Coronary artery (tissue), 2 donors: Measurements from ENCODE around the gene MARCHF3.

Experiments used
- DNase-seq: peaks from one replicate; pipeline ENCODE4 v3.0.0-alpha.2; 2017; ENCODE audit warnings: low spot score
- H3K27ac ChIP-seq, 2 donors: fragments of 200-600 bp; sonication (generic); one replicate each; pipeline ENCODE4 v1.5.1; 2016 to 2019
- H3K4me3 ChIP-seq: fragments of 200-600 bp; sonication (generic); 2 replicates; pipeline ENCODE4 v1.5.1; 2016; ENCODE audit warnings: mild to moderate bottlenecking, moderate library complexity
- TF ChIP-seq, protein P1 (sequence below): fragments of 200-600 bp; sonication (generic); IDR thresholded peaks from one replicate; pipeline ENCODE4 v1.5.1; 2019; ENCODE audit warnings: antibody characterized with exemption

Gene MARCHF3

DNA sequence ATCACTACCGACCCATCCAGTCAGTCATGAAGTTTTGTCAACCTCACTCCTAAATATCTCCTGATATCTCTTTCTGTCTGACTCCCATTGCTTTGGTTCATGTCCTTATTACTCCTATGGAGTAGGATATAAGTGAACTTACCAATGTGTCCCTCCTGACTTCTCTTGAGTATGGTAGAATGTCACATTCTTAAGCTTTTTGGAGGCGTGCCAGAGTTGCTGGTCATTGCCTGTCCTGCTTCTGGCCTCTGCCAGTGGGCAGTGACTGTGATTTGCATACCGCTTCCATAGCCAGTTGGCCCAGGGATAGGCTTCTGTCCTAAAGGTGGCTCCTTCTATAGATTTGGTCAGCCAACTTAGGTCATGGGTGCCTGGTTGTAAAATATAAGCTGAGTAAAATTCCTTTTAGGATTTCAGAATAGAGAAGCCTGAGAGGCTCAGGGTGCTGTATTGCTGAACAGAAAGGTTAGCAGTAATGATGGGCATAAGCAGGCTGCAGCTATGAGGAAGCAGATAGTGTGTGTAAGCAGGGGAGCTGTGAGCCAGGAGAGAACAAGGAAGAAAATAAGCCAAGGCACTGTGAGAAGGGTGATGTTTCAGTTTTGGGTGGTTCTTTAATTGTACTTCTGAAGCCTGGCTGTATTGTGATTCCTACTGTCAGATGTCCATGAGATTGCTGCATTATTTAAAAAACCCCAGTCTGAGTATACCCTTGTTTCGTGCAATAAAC, 16.1 kb upstream of the MARCHF3 start:
- no peak for DNase-seq
- TF ChIP-seq, protein P1, sequence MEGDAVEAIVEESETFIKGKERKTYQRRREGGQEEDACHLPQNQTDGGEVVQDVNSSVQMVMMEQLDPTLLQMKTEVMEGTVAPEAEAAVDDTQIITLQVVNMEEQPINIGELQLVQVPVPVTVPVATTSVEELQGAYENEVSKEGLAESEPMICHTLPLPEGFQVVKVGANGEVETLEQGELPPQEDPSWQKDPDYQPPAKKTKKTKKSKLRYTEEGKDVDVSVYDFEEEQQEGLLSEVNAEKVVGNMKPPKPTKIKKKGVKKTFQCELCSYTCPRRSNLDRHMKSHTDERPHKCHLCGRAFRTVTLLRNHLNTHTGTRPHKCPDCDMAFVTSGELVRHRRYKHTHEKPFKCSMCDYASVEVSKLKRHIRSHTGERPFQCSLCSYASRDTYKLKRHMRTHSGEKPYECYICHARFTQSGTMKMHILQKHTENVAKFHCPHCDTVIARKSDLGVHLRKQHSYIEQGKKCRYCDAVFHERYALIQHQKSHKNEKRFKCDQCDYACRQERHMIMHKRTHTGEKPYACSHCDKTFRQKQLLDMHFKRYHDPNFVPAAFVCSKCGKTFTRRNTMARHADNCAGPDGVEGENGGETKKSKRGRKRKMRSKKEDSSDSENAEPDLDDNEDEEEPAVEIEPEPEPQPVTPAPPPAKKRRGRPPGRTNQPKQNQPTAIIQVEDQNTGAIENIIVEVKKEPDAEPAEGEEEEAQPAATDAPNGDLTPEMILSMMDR, result no peak
- Histone ChIP-seq H3K4me3 (no peak overlapping the region), H3K27ac (no peak overlapping the region)

DNA sequence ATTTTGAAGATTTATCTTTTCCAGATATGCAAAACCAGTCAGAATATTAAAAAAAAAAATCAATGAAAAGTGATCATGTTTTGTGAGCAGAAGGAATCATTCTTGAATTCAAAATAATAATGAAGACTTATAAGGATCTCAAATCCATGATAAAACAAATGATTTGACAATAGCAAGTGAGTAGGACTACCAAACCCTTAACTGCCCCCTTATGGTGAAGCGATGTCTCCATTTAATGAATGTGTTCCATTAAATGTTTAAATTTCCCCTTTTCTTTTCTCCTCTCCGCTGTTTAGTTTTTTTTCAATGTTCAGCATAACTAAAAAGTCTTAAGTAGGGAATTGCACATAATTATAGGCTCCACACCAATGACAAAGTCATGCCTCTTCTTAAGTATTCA, 12.2 kb upstream of the MARCHF3 start:
- TF ChIP-seq, protein P1, result no peak
- DNase-seq, result no peak
- Histone ChIP-seq H3K27ac (no peak overlapping the region), H3K4me3 (no peak overlapping the region)

DNA sequence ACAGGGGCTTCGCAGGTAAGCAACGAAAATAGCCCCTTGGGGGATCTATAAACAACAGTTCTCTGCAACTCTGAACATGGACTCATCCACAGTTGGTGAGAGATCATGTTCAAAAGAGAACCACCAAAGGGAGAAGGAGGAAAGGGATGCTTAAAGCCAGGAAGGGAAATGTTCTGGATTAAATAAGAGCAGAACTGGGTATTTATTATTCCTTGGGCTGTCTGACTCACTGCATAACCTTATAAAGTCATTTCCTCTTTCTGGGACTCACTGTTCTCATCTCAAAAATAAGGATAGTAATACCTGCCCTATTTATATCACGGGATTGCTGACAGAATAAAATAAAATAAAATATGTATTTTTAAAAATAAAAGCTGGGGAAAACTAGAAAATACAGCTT, 11.2 kb upstream of the MARCHF3 start:
- Histone ChIP-seq H3K4me3 (peak overlapping the region; percentile 10), H3K27ac (peak overlapping the region in 1 of 2 donors; percentile 69)
- TF ChIP-seq, protein P1, result no peak
- DNase-seq, result no peak

DNA sequence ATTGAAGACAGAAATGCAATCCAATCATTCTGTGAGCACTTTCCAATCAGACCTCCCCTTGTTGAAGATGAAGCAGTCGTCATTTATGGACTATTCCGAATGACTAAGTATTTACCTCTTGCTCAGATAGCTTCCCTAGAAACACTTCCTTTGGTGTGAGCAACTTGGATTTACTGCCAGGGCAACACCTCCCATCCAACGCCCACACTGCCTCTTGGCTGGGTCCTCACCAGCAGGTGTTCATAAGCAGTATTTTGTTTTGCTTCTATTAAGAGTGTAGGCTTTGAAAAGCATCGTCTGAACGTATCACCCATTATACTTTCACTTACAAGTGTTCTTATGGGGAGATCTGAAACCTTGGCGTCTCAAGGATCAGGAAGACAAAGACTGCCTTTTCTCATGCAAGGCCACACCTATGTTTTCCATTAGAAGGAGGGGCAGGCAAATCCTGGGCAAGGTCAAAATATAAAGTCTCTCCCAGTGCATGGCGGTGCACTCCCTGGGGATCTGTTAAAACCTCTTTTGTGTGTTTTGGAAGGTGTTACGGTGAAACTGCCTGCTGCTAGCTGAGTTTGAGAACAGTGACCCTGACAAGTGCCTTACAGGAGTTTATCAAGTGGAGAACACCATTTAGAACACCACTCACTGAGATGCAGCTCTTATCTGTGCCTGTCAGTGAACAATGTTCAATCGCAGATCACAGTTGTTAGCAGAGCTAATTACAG, 10.6 kb upstream of the MARCHF3 start:
- peak overlapping the region in 1 of 2 donors; percentile 69 for H3K27ac ChIP-seq
- TF ChIP-seq, protein P1, result no peak
- H3K4me3 ChIP-seq, result peak overlapping the region; percentile 10
- no peak for DNase-seq

DNA sequence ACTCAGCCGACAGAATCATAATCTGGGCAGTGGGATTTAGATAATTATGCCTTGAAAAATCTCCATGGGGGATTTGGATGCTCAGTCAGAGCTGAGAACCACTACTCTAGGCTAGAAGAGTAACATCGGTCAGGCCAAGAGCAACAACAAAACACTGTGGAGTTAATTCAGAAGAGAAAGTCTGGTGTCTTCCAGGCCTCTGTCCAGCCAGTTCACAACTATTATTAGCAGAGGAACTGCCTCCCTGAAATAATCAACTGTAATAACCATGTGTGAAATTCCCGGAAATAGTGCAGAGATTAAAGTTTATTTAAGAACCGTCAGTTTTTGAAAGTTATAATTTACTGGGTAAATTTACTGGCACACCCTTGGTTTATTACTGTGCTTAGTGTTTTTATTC, 8.2 kb upstream of the MARCHF3 start:
- Histone ChIP-seq H3K27ac (peak overlapping the region in 1 of 2 donors; percentile 22), H3K4me3 (no peak overlapping the region)
- DNase-seq, result no peak
- TF ChIP-seq, protein P1, result no peak

DNA sequence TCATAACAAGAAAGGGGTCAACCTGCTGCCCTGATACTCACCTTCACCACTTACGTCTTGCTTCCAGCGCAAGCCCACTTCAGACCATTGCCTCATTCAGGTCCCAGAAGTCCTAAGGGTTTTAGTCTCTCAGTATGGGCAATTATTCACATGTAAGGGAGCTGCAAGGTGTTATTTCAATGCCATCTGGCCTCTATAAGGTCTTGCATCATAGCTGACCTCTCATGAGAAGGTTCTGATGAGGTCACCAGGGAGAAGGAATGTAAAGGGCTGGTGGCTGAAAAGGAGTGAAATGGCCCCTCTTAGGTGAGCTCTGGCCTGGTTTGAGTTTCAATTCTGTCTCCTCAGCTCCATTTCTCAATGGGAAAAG, 1.5 kb upstream of the MARCHF3 start:
- DNase-seq, result no peak

More for the DNA sequence above, 1.5 kb upstream of the MARCHF3 start:
- no peak overlapping the region for H3K27ac ChIP-seq
- TF ChIP-seq, protein P1, result no peak
- no peak overlapping the region for H3K4me3 ChIP-seq
